Left kidney (tissue), 2 donors: ENCODE results near the gene HOXC12. TPM values are rescaled to one million over a fixed set of nuclear protein-coding genes. Genes with fewer than 3 reads are reported as not detected.

ENCODE experiments used
- DNase-seq: peaks from one replicate; pipeline ENCODE4 v3.0.0-alpha.2; 2013
- polyA plus RNA-seq: library from polyadenylated mRNA; unstranded; fragments of 120-200 nt; gene quantifications from one replicate; pipeline ENCODE4 v1.2.1, GENCODE V29; 2013; ENCODE audit not compliant: insufficient read length

The HOXC12 gene
- polyA plus RNA-seq, 1 donor, result not detected

DNA sequence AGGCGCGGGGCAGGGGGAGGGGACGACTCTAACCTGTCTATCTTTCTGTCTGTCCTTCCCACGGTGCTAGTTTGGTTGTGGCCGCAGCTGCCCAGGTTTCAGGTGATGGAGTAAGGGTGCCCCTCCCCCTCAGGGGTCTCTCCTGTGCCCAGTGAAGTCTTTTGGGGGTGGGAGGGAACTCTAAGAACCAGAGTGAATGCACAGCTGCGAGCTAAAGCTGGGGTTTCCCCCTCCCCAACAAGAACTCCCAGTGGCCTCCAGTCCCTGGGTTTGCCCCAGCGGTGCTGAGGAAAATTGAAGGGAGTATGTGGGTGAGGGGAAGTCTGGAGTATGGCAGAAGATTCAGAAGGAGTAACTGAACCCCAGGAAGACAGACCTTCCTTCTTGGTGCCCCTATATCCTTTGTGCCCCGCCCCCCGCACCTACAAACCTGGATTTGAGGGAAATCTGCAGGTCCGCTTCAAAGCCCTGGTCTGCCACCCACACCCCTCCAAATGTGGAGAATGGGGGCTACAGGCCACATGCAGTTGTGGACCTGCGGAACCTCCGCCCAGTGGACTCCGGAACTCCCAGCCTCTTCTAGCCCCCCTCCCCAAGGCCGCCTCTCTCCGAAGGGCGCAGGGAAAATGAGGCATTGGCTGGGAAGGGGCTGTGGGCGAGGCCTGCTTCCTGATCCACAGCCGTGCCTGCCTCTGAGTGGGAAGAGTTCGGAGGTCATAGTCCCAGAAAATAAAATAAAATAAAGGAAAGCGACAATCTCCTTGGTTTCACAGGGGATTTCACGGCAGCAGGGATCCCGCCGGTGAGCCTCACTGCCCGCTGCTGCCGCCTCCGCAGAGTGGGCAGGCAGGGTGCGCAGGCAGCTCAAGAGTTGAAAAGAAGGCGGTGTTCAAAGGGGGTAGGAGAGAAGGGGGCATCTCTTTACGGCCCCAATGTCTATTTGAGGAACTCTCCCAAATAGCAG, 41.8 kb downstream of the HOXC12 start:
- DNase-seq, result no peak

DNA sequence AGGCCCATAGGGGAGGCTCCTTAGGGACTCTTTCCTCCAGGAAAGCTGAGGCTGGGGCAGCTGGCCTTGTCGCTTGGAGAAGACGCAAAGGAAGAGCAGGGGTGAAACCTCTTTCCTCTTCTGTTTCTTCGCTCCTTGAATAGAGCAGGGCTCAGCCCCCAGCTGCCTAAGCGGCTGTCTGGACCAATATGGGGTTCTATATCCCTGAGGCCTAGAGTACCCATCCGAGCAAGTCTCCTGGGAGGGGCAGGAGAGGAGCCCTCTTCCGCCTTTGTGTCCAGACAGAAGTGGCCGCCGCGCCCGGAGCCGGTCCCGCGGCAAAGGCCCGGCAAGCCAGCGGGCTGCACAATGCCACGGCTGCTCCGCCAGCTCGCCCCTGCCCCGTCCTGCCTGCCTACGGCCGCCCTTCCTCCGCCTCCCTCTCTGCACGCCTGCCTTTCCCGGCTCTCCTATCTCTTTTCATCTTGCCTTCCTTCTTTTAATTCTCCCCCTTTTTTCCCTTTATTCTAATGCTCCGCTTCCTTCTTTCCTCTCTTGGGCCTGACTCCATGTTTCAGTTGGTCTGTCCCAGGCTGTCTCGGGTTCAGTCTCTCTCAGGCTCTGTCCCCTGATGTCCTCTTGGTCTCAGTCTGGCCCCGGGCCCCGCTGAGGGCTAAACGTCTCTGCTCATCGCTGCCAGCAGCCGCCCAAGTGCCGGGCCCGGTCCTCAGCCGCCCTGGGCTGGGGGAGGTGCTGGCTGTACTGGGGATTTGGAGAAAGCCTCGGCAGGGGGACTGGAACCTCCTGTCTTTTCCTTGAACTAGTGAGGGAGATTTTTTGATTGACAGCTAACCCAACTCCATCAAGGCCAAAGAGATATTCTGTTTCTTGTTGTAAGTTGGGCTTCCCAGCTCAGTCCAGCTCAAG, 42.8 kb downstream of the HOXC12 start:
- DNase-seq, result no peak

DNA sequence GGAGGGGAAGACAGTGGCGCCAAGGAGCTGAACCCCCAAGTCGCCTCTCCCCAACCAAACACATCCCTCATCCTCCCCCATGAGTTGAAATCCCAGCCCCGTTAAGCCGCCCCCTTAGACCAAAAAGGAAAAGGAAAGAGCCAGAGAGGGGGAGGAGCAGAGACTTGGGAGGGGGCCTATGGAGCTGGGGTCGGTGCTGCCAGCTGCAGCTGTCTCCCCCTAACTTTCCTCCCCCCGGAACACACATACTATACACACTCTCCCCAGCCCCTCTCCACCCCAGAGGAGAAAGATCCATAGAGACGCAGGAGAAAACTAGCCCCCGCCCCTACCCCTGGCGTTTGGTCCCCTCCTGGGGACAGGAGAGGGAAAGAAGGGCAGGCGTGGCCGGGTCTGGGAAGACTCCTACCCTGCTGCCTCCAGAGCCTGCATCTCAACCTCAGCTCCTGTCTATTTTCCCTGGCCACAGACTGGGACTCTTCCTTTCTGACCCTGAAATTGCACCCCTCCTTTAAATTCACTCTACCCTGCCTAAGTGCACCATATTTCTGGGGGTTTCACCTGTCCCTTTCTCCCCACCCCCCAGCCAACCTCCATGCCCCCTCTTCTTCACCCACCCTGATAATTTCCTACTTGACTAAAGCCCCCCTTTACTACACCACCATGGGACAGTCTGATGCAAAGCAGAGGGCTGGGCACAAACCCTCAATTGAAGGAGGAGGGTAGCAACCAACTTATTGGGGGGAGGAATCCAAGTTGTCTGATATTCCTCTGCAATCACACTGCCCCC, 43.6 kb downstream of the HOXC12 start:
- DNase-seq, result no peak

DNA sequence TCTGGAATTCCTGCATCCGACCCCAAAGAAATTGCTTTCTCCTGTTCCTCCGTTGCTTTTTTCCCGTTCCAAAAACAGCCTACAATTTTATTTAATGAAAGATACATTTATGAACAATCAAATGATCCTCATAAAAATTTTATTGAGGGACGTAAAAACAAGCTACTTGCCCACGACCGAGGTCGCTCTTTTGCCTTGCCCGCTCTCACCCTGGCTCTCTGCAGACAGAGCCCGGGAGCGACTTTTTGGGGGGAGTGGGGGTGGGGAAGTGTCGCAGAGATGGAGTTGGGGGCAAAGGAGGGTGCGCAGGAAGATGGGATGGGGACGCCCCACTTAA, 44.2 kb downstream of the HOXC12 start:
- DNase-seq, result no peak

DNA sequence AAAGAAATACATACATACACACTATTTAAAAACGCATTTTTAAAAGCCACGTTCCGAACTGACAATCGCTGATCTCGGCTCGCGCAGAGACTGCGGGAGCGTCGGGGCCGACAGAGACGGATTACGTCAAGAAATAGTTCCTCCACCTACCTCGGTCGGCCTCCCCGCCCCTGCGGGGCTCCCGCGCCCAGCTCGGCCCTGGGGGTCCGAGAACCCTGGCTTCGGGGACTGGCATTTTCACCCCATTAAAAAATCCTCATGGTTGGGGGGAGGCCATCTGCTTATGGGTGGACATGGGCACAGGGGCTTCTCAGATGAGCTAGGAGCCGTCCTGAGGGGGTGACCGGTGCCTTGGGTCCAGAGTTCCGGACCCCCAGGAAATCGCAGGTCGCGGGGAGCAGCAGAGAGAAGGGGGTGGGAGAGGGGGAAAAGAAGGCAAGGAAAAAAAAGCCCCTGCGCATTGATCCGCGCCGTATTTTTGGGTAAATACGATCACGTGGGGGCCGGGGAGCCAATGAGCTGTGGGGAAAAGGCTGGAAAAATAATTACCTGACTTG, 44.9 kb downstream of the HOXC12 start:
- no peak for DNase-seq

DNA sequence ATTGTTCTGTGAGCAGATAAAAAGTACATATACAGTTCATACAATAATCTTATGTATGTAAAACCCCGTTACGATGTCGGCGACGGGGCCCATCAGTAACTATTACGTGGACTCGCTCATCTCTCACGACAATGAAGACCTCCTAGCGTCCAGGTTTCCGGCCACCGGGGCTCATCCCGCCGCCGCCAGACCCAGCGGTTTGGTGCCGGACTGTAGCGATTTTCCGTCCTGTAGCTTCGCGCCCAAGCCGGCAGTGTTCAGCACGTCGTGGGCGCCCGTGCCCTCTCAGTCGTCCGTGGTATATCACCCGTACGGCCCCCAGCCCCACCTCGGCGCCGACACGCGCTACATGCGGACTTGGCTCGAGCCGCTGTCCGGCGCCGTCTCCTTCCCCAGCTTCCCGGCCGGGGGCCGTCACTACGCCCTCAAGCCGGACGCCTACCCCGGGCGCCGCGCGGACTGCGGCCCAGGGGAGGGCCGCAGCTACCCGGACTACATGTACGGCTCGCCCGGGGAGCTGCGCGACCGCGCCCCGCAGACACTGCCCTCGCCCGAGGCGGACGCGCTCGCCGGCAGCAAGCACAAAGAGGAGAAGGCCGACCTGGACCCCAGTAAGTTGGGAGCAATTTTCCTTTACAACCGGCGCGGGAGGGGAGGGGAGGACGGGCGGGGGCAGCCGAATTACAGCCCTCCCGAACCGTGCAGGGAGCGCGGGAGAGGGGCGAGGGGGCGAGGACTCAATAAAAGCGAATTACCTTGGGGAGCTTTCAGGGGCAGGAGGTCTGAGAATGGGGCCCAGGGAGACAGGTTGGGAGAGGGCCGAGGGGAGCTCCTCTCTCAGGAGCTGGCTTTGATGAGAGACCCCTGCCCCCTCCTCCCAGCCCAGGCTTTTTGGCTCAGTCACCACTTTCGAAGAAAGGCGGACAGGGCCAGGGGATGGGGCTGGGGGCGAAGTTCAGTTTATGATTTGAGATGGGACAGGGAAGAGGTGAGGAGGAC, 45.7 kb downstream of the HOXC12 start, which contains the start of gene HOXC9:
Gene HOXC9 (plus strand): TSS at position 46 of the 999 bp plus-strand sequence. CDS start 28 bp downstream, at position 74.
- DNase-seq, result no peak

DNA sequence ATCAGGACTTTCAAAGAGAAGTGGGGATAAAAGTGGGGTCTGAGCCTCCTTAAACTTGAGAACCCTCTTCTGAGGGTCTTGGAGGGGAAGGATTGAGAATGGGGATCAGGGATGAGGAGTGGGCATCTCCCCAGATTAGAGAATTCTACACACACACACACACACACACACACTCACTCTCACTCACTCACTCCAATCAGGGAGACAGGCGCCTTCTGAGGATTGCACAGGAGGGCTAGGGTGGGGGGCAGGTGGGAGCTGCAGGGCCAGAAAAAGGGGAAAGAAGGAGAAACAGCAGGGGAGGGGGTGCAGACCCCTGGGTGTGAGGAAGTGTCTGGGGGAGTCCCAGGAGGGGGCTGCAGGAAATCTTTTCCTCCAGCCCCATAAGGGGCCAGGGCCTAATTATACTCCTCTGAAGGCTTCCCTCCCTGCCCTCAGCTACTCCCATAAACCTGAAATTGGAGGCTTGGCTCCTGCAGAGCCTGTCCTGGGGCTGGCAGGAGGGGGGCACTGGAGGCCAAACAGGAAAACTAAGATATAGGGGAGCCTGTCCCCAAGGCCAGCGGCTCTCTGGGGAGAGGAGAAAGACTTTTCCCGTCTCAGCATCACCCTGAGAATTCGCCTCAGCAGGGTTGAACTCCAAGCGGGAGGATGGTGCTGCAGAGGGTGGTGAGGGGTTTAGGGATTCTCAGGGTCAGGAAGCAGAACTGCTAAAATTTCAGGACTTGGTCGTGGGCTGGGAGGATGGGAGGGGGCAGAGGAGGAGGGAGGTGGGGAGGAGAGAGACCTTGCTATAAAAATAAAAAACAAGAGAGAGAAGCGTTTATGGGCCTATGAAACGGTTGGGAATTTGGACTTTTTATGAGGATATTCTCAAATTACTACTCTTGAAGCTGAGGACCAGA, 46.8 kb downstream of the HOXC12 start:
- DNase-seq, result no peak

DNA sequence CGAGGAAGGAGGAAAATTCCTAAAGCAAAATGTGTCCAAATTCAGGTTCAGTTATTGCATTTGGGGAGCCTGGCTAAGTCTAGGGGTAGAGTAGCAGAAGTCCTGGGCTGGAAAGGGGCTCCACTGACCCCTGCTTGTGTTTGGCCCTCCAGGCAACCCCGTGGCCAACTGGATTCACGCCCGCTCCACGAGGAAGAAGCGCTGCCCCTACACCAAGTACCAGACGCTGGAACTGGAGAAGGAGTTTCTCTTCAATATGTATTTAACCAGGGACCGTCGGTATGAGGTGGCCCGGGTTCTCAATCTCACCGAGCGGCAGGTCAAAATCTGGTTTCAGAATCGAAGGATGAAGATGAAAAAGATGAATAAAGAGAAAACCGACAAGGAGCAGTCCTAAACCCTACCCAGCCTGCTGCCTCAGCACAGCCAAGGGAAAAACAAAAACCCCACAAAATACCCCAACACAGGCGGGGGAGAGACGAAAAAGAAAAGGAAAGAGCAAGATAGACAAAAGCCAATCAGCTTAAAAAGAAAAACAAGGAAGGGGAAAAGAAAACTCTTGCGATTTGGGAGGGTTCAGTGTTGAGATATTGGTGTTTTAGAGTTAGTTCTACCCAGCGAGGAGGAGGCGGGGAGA, 47.7 kb downstream of the HOXC12 start:
- DNase-seq, result no peak

DNA sequence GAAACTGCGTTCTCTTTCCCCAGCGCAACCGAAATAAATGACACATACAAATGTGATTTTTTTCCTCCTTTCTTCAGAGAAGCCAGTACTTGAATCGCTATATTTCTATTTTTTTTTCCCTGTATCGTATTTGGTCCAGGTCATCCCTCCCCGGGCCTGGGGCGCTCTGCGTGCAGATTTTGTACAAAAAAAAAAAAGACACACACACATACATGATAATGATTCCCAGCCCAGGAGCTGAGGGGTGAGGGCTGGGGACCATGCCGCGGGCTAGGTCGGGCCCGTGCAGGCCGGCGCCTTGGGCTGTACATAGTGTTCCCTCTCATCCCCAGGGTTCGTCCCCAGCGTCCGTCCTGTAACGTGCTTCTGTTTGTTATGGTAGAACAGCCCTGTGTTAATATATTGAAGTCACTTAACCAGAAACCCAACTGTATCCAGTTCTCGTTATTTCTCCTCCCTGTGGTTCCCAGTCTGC, 48.2 kb downstream of the HOXC12 start:
- no peak for DNase-seq

DNA sequence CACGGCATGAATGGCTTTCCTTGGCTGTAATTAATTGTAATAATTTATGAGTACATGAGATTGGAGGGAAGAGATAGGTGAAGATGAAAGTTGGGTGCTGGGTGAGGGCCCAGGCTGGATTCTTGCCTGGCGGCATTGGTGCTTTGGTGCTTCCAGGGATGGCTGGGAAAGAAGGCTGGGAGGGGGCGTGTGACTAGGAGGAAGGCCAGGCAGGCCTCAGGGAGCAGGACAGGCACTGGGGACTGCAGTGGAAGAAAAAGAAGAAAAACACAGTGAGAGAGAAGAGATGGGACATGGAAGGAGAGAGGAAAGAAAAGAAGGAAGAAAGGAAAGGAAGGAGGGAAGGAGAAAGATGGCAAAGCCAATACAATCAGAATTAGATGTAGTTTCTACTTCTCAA, 48.9 kb downstream of the HOXC12 start:
- DNase-seq, result no peak

DNA sequence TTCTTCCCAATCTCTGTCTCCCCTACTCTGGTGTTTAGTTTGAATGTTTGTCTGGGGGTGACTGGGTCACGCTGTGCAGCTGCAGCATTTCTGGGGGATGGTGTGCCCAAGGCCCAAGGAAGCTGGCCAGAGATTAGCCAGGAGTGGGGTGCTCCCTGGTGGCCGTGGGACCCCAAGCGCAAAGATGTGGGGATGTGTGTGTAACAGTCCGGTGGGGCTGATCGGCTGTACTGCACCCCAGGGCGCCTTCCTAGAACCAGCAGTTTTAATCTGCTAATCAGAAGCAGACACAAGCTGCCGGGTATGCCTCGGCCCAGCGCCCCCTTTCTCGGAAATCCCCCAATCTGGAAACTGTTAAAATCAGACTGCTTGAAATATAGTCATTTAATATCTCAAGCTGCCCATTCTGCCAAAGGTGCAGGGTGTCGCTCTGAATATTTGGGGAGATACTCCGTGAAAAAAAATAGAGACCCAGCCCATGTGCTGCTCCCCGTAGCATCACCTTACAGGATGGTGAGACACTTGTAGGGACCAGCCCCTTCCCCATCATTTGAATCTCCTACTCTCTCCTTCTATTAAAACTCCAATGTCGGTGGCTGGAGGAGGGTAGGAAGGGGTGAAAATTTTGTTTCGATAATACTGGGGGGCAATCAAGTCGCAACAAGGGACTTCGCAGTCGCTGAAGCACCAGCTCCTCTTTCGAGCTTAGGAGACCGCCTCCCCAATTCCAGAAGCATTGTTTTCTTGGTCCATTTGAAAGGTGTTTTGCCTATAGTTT, 49.5 kb downstream of the HOXC12 start:
- no peak for DNase-seq

DNA sequence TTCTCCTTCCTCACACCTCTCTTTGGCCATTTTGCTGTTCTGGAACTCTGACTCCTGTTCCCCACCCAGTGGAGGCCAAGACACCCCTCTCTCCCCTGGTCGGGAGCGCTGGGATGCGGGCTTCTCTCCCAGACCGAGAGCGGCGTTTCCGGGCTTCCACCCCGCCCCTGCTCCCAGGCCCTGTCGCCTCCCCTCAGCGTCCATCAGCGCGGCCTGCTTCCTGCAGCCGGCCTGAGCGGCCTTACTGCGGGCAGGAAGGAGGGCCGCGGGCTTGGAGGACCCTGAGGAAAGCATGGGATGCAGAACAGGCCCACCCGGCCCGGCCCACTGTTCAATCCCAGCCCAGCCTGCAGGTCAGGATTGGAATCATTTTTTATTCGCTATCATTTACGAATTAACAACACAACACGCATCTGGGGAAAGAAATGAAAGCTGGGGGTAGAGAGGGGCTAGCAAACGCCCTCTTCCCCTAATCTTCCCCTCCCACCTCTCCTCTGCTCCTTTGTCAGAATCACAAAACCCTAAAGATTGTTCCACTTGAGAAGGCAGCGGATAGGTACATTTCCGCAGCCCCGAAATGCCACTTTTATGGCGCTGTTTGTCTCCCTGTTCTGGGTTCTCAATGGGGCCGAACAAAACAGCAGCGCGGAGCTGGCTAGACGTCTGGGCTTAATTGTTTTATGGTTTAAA, 50.3 kb downstream of the HOXC12 start:
- DNase-seq, result no peak

DNA sequence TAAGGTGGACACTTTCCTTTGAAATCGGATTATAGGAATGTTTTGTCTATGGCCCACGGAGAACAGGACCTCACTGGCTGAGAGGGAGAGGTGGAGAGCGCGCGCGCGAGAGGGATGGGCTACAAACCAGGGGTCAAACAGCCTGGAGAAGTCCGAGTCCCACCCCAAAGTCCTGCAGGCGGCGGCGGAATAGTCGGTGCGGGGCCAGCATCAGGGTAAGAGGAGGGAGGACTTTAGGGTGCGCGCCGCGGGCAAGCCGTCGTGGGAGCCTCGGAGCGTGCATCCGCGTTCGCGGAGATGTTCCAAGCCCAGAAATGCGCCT, 50.8 kb downstream of the HOXC12 start:
- no peak for DNase-seq

DNA sequence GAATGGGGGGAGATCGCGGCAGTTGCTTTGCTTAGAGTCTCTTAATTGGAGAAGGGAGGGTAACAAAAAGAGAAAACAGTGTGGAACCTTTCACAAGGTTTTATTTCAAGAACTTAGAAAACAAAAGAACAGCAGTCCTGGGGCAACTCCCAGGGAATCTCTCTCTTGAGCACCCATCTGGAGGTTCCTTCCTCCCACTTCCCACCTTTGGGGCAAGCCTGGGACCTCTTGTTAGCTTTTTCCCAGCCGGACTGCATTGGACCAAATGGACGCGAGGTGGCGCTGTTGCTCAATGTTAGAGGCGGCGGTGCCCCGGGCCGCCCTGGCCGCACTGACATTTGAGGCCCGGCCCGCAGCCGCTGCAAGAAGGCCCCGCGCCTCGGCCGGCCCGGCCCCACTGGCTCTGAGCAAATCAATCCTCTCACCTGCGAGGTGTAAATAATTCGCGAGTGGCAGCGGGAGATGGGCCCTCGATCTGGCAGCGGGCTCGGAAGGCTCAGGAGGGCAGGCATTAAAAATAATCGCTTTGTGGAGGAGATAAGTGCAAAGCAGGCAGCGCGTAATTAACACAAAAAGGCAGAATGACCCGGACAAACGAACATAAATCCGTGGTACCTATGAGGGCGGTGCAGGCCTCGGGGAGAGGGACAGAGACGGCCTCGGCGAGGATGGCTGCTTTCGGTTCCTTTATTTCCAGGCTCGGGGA, 51.3 kb downstream of the HOXC12 start:
- peak; percentile 96 for DNase-seq

DNA sequence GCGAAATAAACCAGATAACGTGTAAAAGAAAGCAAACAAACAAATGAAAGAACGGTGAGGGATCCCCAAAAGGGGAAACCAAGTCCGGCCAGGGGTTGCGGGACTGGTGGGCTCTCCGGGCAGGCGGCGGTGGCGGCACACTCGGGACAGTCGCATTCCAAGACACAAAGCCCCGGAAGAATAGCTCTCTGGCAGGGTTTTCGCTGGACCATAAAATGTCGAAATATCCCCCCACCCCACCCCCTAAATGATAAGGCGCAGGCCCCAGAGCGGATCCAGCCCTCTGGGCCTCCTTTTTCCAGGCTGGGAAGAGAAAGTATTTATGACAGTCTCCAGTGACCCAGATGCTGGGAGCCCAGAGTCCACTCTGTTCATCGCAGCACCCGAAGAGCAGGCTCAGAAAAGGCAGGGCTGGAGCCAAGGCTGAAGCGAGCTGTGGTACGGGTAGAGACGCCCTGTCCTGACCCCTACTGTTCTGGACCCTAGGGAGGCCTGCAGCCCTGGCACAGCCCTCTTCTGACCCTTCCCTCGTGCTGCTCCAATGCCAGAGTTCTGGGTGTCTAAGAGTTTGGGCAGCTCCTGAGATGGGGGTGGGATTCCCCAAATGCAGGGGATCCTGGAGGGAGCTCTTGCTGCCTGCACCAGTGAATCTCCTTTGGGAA, 52.0 kb downstream of the HOXC12 start:
- no peak for DNase-seq
